GM12878 (cell line): Measurements from ENCODE around the gene ARHGAP27. TPM values are rescaled to one million over a fixed set of nuclear protein-coding genes. Genes with fewer than 3 reads are reported as not detected.

ENCODE experiments used
- ATAC-seq: fragments of 200-7000 bp; cut with Tn5 transposase; 3 replicates; pipeline ENCODE4 v1.9.1; 2020; ENCODE audit warnings: mild to moderate bottlenecking, moderate library complexity
- BruUV-seq: library from RNA; stranded (reverse); fragments of 400-500 nt; replicated peaks from 2 replicates; lab custom pipeline; 2021; lab: Mats Ljungman, UMichigan
- CTCF ChIA-PET: fragments of 300-600 bp; sonication (Branson Sonifier 250); formaldehyde crosslinking; extraction: SDS; loops from one replicate; lab custom pipeline; 2021; ENCODE audit warnings: inconsistent platforms; lab: Yijun Ruan, JAX
- POLR2A ChIA-PET: fragments of 350-600 bp; formaldehyde crosslinking; extraction: SDS; loops from one replicate; lab custom pipeline; 2021; ENCODE audit warnings: inconsistent platforms; lab: Charles Lee
- RAD21 ChIA-PET: fragments of 300-600 bp; sonication (Branson Sonifier 250); formaldehyde crosslinking; loops from one replicate; lab custom pipeline; 2023; ENCODE audit warnings: antibody characterized with exemption; ENCODE audit not compliant: unreplicated experiment; lab: Charles Lee
- SMC1A ChIA-PET: fragments of 300-600 bp; sonication (Branson Sonifier 250); formaldehyde crosslinking; loops from one replicate; lab custom pipeline; 2023; ENCODE audit not compliant: unreplicated experiment, uncharacterized antibody; lab: Charles Lee
- DNase-seq: peaks from one replicate; pipeline ENCODE4 v3.0.0-alpha.2; 2011; ENCODE audit warnings: low read depth, low spot score
- FAIRE-seq: peaks from 3 replicates; lab custom pipeline; 2011; peaks lifted over from hg19 to GRCh38; lab: Jason Lieb, UNC
- H2AFZ ChIP-seq: 2 replicates; pipeline ENCODE4 v1.6.0; 2011; ENCODE audit warnings: low read depth, low read length, control low read depth; ENCODE audit not compliant: control insufficient read depth
- H3K27ac ChIP-seq: 2 replicates; pipeline ENCODE4 v1.5.1; 2011; ENCODE audit warnings: control low read depth; ENCODE audit not compliant: control insufficient read depth, insufficient read depth
- H3K27me3 ChIP-seq, 2 experiments: replicated peaks in 1 of 2; 2 replicates each; pipeline versions ENCODE4 v1.6.0 to v1.6.1; 2011; ENCODE audit warnings: low read length in 1 of 2; ENCODE audit not compliant: control insufficient read depth in 2 of 2, insufficient read depth in 2 of 2
- H3K36me3 ChIP-seq, 2 experiments: 2 replicates each; pipeline ENCODE4 v1.5.1; 2011; ENCODE audit warnings: low read length in 1 of 2; ENCODE audit not compliant: control insufficient read depth in 2 of 2, insufficient read depth in 2 of 2
- H3K4me1 ChIP-seq: 2 replicates; pipeline ENCODE4 v1.6.1; 2011; ENCODE audit warnings: mild to moderate bottlenecking, low read length, moderate library complexity, mixed read lengths; ENCODE audit not compliant: control insufficient read depth, insufficient read depth
- H3K4me2 ChIP-seq: 2 replicates; pipeline ENCODE4 v1.6.0; 2011; ENCODE audit warnings: control low read depth; ENCODE audit not compliant: control insufficient read depth, insufficient read depth
- H3K4me3 ChIP-seq: fragments of 200-600 bp; sonication (generic); 2 replicates; pipeline ENCODE4 v1.5.1; 2016
- H3K79me2 ChIP-seq: 2 replicates; pipeline ENCODE4 v1.6.0; 2011; ENCODE audit warnings: low read length; ENCODE audit not compliant: control insufficient read depth, insufficient read depth
- H3K9ac ChIP-seq: 2 replicates; pipeline ENCODE4 v1.8.0; 2011; ENCODE audit warnings: low read length, control low read depth, mixed read lengths; ENCODE audit not compliant: control insufficient read depth, insufficient read depth
- H3K9me3 ChIP-seq: replicated peaks from 3 replicates; pipeline ENCODE4 v1.5.1; 2011; ENCODE audit warnings: mild to moderate bottlenecking, low read length; ENCODE audit not compliant: control insufficient read depth, insufficient read depth
- H4K20me1 ChIP-seq: 2 replicates; pipeline ENCODE4 v1.6.0; 2011; ENCODE audit not compliant: control insufficient read depth, insufficient read depth
- ASH2L ChIP-seq: fragments of 300-600, 200-600 bp; sonication (generic); IDR thresholded peaks from 2 replicates; pipeline ENCODE4 v1.6.1; 2017; ENCODE audit warnings: low read depth, mild to moderate bottlenecking, borderline replicate concordance
- BCLAF1 ChIP-seq: fragments of 450-650 bp; IDR thresholded peaks from 2 replicates; pipeline ENCODE4 v1.6.1; 2017; ENCODE audit warnings: antibody characterized with exemption, mild to moderate bottlenecking, moderate library complexity
- NBN ChIP-seq: fragments of 450-650 bp; IDR thresholded peaks from 2 replicates; pipeline ENCODE4 v1.6.1; 2016
- NFIC ChIP-seq: IDR thresholded peaks from 2 replicates; pipeline ENCODE4 v1.6.1; 2012; ENCODE audit warnings: low read depth, mild to moderate bottlenecking, inconsistent platforms, low read length, moderate library complexity
- POLR2A ChIP-seq: IDR thresholded peaks from 2 replicates; pipeline ENCODE4 v1.6.1; 2011; ENCODE audit warnings: low read depth, mild to moderate bottlenecking, low read length
- TCF12 ChIP-seq: IDR thresholded peaks from 2 replicates; pipeline ENCODE4 v1.6.1; 2011; ENCODE audit warnings: low read depth, mild to moderate bottlenecking, low read length
- TCF7 ChIP-seq: IDR thresholded peaks from 2 replicates; pipeline ENCODE4 v1.6.1; 2014; ENCODE audit warnings: antibody characterized with exemption, borderline replicate concordance
- YY1 ChIP-seq: IDR thresholded peaks from 2 replicates; pipeline ENCODE4 v1.6.1; 2011; ENCODE audit warnings: low read depth, mild to moderate bottlenecking, low read length
- WGBS: methylation state at CpG from one replicate; pipeline ENCODE4 v1.1.6; 2016; ENCODE audit warnings: low lambda C conversion rate; ENCODE audit not compliant: insufficient replicate concordance, insufficient coverage; ENCODE audit errors: missing lambda C conversion rate; 5-methylcytosine and 5-hydroxymethylcytosine counted together
- in situ Hi-C: fragments of 300-500 bp; cut with MboI; formaldehyde crosslinking; loops from 9 replicates; pipeline ENCODE4 v1.14.3; 2018; ENCODE audit warnings: mixed read lengths
- intact Hi-C: fragments of 100-400 bp; cut with micrococcal nuclease; formaldehyde crosslinking; loops from one replicate; pipeline ENCODE4 v1.14.2; 2022; ENCODE audit not compliant: unreplicated experiment
- polyA plus RNA-seq, 11 experiments: library from polyadenylated mRNA; depleted of rRNA in 4 of 11; unstranded in 6 of 11; stranded (reverse) in 5 of 11; fragments of >200 nt; fragmentation: Nextera tagmentation in 4 of 11; fragmentation: Illumina TruSeq in 1 of 11; extraction: Ambion mirVana in 4 of 11; extraction: Trizol in 1 of 11; gene quantifications; 1 replicate in 1 of 11; 2 replicates in 10 of 11; pipeline versions ENCODE4 v1.2.1 to v1.2.3, GENCODE V29; 2011 to 2016; ENCODE audit warnings: inconsistent platforms in 2 of 11, missing spikeins in 2 of 11, low read depth in 1 of 11
- total RNA-seq, 4 experiments: library from RNA; depleted of rRNA in 3 of 4; stranded (reverse); fragments of >200 nt in 3 of 4; fragmentation: Illumina TruSeq in 1 of 4; extraction: Trizol in 1 of 4; gene quantifications; 2 replicates each; pipeline versions ENCODE4 v1.2.1 to v1.2.3, GENCODE V29; 2013 to 2021
- TF ChIP-seq, protein P1 (sequence below): fragments of 450-650 bp; formaldehyde crosslinking; IDR thresholded peaks from 2 replicates; pipeline ENCODE4 v1.4.0; 2020; ENCODE audit warnings: mild to moderate bottlenecking, moderate library complexity
- TF ChIP-seq, protein P2 (sequence below): fragments of 450-650 bp; IDR thresholded peaks from 2 replicates; pipeline ENCODE4 v1.6.1; 2017; ENCODE audit warnings: low read depth, mild to moderate bottlenecking, moderate library complexity
- TF ChIP-seq, protein P3 (sequence below): fragments of 450-650 bp; IDR thresholded peaks from 2 replicates; pipeline ENCODE4 v1.6.1; 2016; ENCODE audit warnings: mild to moderate bottlenecking, moderate library complexity, borderline replicate concordance

ARHGAP27 gene
- total and polyA plus RNA-seq, 10 of the 15 experiments (the other 5 are each of a cell fraction or from before 2014, with no cell fraction given), result 0.64 to 45.7 (median 17.7) TPM

- ChIA-PET RAD21 (no interaction called here), SMC1A (no interaction called here), POLR2A (no interaction called here), CTCF (no interaction called here)
- Histone ChIP-seq H3K4me3 (no peak overlapping the region), H3K36me3 (no peaks in the 10 kb centered on the region; a peak in 1 of 4 replicates), H2AFZ (no peak overlapping the region), H3K79me2 (no peaks in the 10 kb centered on the region), H3K4me1 (peaks cover 18% of the 10 kb centered on the region), H3K9ac (no peak overlapping the region), H3K9me3 (no peaks in the 10 kb centered on the region), H4K20me1 (no peaks in the 10 kb centered on the region), H3K27ac (no peak overlapping the region), H3K27me3 (no peaks in the 10 kb centered on the region), H3K4me2 (no peak overlapping the region)
- BruUV-seq, result no TSS peak
- ATAC-seq (no peak), FAIRE-seq (no peak), DNase-seq (no peak)
- 85% methylated on average over 30 of the region's 30 CpGs for WGBS
- in situ Hi-C loops (no loop called here), intact Hi-C loops (loop anchor here (10.0 kb wide), 1 partner anchor 57 kb away; the partner anchor contains the start of gene PLEKHM1)
- TF ChIP-seq, protein P1, sequence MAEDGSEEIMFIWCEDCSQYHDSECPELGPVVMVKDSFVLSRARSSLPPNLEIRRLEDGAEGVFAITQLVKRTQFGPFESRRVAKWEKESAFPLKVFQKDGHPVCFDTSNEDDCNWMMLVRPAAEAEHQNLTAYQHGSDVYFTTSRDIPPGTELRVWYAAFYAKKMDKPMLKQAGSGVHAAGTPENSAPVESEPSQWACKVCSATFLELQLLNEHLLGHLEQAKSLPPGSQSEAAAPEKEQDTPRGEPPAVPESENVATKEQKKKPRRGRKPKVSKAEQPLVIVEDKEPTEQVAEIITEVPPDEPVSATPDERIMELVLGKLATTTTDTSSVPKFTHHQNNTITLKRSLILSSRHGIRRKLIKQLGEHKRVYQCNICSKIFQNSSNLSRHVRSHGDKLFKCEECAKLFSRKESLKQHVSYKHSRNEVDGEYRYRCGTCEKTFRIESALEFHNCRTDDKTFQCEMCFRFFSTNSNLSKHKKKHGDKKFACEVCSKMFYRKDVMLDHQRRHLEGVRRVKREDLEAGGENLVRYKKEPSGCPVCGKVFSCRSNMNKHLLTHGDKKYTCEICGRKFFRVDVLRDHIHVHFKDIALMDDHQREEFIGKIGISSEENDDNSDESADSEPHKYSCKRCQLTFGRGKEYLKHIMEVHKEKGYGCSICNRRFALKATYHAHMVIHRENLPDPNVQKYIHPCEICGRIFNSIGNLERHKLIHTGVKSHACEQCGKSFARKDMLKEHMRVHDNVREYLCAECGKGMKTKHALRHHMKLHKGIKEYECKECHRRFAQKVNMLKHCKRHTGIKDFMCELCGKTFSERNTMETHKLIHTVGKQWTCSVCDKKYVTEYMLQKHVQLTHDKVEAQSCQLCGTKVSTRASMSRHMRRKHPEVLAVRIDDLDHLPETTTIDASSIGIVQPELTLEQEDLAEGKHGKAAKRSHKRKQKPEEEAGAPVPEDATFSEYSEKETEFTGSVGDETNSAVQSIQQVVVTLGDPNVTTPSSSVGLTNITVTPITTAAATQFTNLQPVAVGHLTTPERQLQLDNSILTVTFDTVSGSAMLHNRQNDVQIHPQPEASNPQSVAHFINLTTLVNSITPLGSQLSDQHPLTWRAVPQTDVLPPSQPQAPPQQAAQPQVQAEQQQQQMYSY (CRISPR knock-in tag), result no peak
- TF ChIP-seq, protein P2, sequence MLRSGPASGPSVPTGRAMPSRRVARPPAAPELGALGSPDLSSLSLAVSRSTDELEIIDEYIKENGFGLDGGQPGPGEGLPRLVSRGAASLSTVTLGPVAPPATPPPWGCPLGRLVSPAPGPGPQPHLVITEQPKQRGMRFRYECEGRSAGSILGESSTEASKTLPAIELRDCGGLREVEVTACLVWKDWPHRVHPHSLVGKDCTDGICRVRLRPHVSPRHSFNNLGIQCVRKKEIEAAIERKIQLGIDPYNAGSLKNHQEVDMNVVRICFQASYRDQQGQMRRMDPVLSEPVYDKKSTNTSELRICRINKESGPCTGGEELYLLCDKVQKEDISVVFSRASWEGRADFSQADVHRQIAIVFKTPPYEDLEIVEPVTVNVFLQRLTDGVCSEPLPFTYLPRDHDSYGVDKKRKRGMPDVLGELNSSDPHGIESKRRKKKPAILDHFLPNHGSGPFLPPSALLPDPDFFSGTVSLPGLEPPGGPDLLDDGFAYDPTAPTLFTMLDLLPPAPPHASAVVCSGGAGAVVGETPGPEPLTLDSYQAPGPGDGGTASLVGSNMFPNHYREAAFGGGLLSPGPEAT, result no peak
- TF ChIP-seq NBN, result no peak
- no peak for TF ChIP-seq POLR2A
- TF ChIP-seq BCLAF1, result no peak
- no peak for TF ChIP-seq TCF12
- no peak for TF ChIP-seq ASH2L
- no peak for TF ChIP-seq YY1
- TF ChIP-seq TCF7, result no peak
- no peak for TF ChIP-seq NFIC
- TF ChIP-seq, protein P3, sequence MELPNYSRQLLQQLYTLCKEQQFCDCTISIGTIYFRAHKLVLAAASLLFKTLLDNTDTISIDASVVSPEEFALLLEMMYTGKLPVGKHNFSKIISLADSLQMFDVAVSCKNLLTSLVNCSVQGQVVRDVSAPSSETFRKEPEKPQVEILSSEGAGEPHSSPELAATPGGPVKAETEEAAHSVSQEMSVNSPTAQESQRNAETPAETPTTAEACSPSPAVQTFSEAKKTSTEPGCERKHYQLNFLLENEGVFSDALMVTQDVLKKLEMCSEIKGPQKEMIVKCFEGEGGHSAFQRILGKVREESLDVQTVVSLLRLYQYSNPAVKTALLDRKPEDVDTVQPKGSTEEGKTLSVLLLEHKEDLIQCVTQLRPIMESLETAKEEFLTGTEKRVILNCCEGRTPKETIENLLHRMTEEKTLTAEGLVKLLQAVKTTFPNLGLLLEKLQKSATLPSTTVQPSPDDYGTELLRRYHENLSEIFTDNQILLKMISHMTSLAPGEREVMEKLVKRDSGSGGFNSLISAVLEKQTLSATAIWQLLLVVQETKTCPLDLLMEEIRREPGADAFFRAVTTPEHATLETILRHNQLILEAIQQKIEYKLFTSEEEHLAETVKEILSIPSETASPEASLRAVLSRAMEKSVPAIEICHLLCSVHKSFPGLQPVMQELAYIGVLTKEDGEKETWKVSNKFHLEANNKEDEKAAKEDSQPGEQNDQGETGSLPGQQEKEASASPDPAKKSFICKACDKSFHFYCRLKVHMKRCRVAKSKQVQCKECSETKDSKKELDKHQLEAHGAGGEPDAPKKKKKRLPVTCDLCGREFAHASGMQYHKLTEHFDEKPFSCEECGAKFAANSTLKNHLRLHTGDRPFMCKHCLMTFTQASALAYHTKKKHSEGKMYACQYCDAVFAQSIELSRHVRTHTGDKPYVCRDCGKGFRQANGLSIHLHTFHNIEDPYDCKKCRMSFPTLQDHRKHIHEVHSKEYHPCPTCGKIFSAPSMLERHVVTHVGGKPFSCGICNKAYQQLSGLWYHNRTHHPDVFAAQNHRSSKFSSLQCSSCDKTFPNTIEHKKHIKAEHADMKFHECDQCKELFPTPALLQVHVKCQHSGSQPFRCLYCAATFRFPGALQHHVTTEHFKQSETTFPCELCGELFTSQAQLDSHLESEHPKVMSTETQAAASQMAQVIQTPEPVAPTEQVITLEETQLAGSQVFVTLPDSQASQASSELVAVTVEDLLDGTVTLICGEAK, result no peak
Measured at GRCh38 chr17:45437465-45438283, 5.0 kb upstream of the ARHGAP27 start.
